H1 (cell line): ENCODE measurements around the gene PMS1. TPM values are rescaled to one million over a fixed set of nuclear protein-coding genes. Genes with fewer than 3 reads are reported as not detected.
A peak's percentile ranks its signal among the peaks of the same experiment; 100 is the strongest.
"Not testable (repeated sequence)": the region's sequence is repeated elsewhere in the genome, so short reads cannot be mapped to it uniquely, and the experiment has no call there.

ENCODE experiments used
- CTCF ChIA-PET: fragments of 300-600 bp; sonication (Branson Sonifier 250); formaldehyde crosslinking; loops from one replicate; lab custom pipeline; 2021; ENCODE audit not compliant: partially characterized antibody; lab: Charles Lee
- POLR2A ChIA-PET: fragments of 300-600 bp; sonication (Branson Sonifier 250); formaldehyde crosslinking; loops from one replicate; lab custom pipeline; 2021; ENCODE audit warnings: inconsistent platforms; ENCODE audit not compliant: partially characterized antibody; lab: Charles Lee
- DNase-seq, 2 experiments: peaks; one replicate each; pipeline versions ENCODE4 v3.0.0 to v3.0.0-alpha.2; 2010 to 2022; ENCODE audit warnings: low spot score in 2 of 2, low read depth in 1 of 2, mixed read lengths in 1 of 2
- FAIRE-seq: peaks from 2 replicates; lab custom pipeline; 2011; peaks lifted over from hg19 to GRCh38; lab: Jason Lieb, UNC
- H2AFZ ChIP-seq: 2 replicates; pipeline ENCODE4 v1.8.1; 2012; ENCODE audit warnings: low read length, inconsistent platforms
- H2AK5ac ChIP-seq: 2 replicates; pipeline ENCODE4 v1.6.1; 2013; ENCODE audit warnings: low read depth, low read length
- H2BK120ac ChIP-seq: replicated peaks from 2 replicates; pipeline ENCODE3; 2013; ENCODE audit warnings: low read depth, low read length, inconsistent platforms
- H2BK12ac ChIP-seq: 2 replicates; pipeline ENCODE4 v1.6.1; 2013; ENCODE audit warnings: low read depth, low read length
- H2BK15ac ChIP-seq: 2 replicates; pipeline ENCODE4 v1.6.1; 2013; ENCODE audit warnings: low read length
- H2BK20ac ChIP-seq: 2 replicates; pipeline ENCODE4 v1.6.1; 2013; ENCODE audit warnings: low read length
- H2BK5ac ChIP-seq: 2 replicates; pipeline ENCODE4 v1.6.1; 2013; ENCODE audit warnings: low read depth, low read length
- H3K14ac ChIP-seq: 2 replicates; pipeline ENCODE4 v1.6.1; 2013; ENCODE audit warnings: inconsistent platforms; ENCODE audit not compliant: insufficient read length
- H3K18ac ChIP-seq: 2 replicates; pipeline ENCODE4 v1.6.1; 2013; ENCODE audit warnings: low read length; ENCODE audit errors: extremely low read depth
- H3K23ac ChIP-seq: 2 replicates; pipeline ENCODE4 v1.6.1; 2013; ENCODE audit warnings: inconsistent platforms; ENCODE audit not compliant: insufficient read length
- H3K23me2 ChIP-seq: 2 replicates; pipeline ENCODE4 v1.6.1; 2013; ENCODE audit warnings: low read depth, low read length
- H3K27ac ChIP-seq: 2 replicates; pipeline ENCODE4 v1.6.1; 2011; ENCODE audit warnings: low read depth, low read length, inconsistent platforms
- H3K27me3 ChIP-seq, 4 experiments: replicated peaks in 1 of 4; 1 replicate in 1 of 4; 2 replicates in 3 of 4; pipeline versions ENCODE4 v1.6.1 to v1.8.1; 2011 to 2013; ENCODE audit warnings: low read length in 3 of 4, mild to moderate bottlenecking in 3 of 4, inconsistent platforms in 2 of 4, mixed read lengths in 2 of 4, moderate library complexity in 1 of 4; ENCODE audit not compliant: control insufficient read depth in 3 of 4, insufficient read depth in 3 of 4; ENCODE audit errors: extremely low read depth in 1 of 4
- H3K36me3 ChIP-seq, 4 experiments: 2 replicates each; pipeline versions ENCODE4 v1.6.1 to v1.8.1; 2011 to 2013; ENCODE audit warnings: mild to moderate bottlenecking in 4 of 4, low read length in 3 of 4, moderate library complexity in 2 of 4, control low read depth in 1 of 4, inconsistent platforms in 1 of 4; ENCODE audit not compliant: insufficient read depth in 4 of 4, control insufficient read depth in 2 of 4
- H3K4ac ChIP-seq: replicated peaks from 2 replicates; pipeline ENCODE3; 2013; ENCODE audit warnings: low read length, low read depth, mixed read lengths, inconsistent platforms; ENCODE audit not compliant: insufficient read length
- H3K4me1 ChIP-seq, 4 experiments: replicated peaks in 1 of 4; 1 replicate in 1 of 4; 2 replicates in 3 of 4; pipeline versions ENCODE4 v1.6.1 to v1.8.1; 2011 to 2013; ENCODE audit warnings: low read length in 3 of 4, inconsistent platforms in 2 of 4, mixed read lengths in 1 of 4; ENCODE audit not compliant: insufficient read depth in 4 of 4, control insufficient read depth in 3 of 4
- H3K4me2 ChIP-seq, 2 experiments: 2 replicates each; pipeline versions ENCODE4 v1.6.1 to v1.8.1; 2011 to 2013; ENCODE audit warnings: low read depth in 2 of 2, low read length in 2 of 2, control low read depth in 1 of 2, inconsistent platforms in 1 of 2, mild to moderate bottlenecking in 1 of 2; ENCODE audit not compliant: insufficient read depth in 1 of 2
- H3K4me3 ChIP-seq, 4 experiments: fragments of 200-600, 300-600 bp in 1 of 4; sonication (generic), shearing (Covaris generic), sonication (Bioruptor Twin) in 1 of 4; 2 replicates each; pipeline versions ENCODE4 v1.5.1 to v1.8.1; 2011 to 2016; ENCODE audit warnings: low read length in 4 of 4, low read depth in 3 of 4, control low read depth in 2 of 4, inconsistent platforms in 2 of 4, mild to moderate bottlenecking in 2 of 4, mixed read lengths in 1 of 4, moderate library complexity in 1 of 4; ENCODE audit not compliant: insufficient read depth in 2 of 4; ENCODE audit errors: extremely low read depth in 1 of 4
- H3K56ac ChIP-seq: replicated peaks from 2 replicates; pipeline ENCODE3; 2013; ENCODE audit warnings: low read depth, mild to moderate bottlenecking, mixed read lengths, low read length, inconsistent platforms; ENCODE audit not compliant: insufficient read length
- H3K79me1 ChIP-seq: 2 replicates; pipeline ENCODE4 v1.6.1; 2013; ENCODE audit warnings: low read depth, low read length, control low read depth
- H3K79me2 ChIP-seq, 2 experiments: 2 replicates each; pipeline versions ENCODE4 v1.6.1 to v1.8.1; 2012 to 2013; ENCODE audit warnings: low read length in 2 of 2, mild to moderate bottlenecking in 2 of 2, inconsistent platforms in 1 of 2; ENCODE audit not compliant: insufficient read depth in 2 of 2, control insufficient read depth in 1 of 2
- H3K9ac ChIP-seq, 4 experiments: replicated peaks in 1 of 4; 1 replicate in 1 of 4; 2 replicates in 3 of 4; pipeline versions ENCODE4 v1.6.1 to v1.8.1; 2011 to 2013; ENCODE audit warnings: low read depth in 3 of 4, low read length in 3 of 4, control low read depth in 2 of 4, mild to moderate bottlenecking in 2 of 4, moderate library complexity in 2 of 4, inconsistent platforms in 1 of 4; ENCODE audit errors: extremely low read depth in 1 of 4
- H3K9me3 ChIP-seq, 2 experiments: 2 replicates each; pipeline versions ENCODE4 v1.6.1 to v1.8.1; 2012 to 2013; ENCODE audit warnings: mild to moderate bottlenecking in 2 of 2, moderate library complexity in 2 of 2, control low read depth in 1 of 2, inconsistent platforms in 1 of 2, low read depth in 1 of 2, low read length in 1 of 2, mixed read lengths in 1 of 2; ENCODE audit not compliant: insufficient read depth in 2 of 2
- H4K20me1 ChIP-seq, 2 experiments: replicated peaks in 1 of 2; 2 replicates each; pipeline versions ENCODE3 to v1.8.1; 2011 to 2013; ENCODE audit warnings: inconsistent platforms in 2 of 2, low read length in 2 of 2, mild to moderate bottlenecking in 1 of 2; ENCODE audit not compliant: insufficient read depth in 2 of 2, control insufficient read depth in 1 of 2
- H4K5ac ChIP-seq: 2 replicates; pipeline ENCODE4 v1.6.1; 2013; ENCODE audit warnings: low read length, low read depth, mixed read lengths, inconsistent platforms; ENCODE audit not compliant: insufficient read length
- H4K8ac ChIP-seq: 2 replicates; pipeline ENCODE4 v1.8.0; 2013; ENCODE audit warnings: mild to moderate bottlenecking, moderate library complexity, low read length, inconsistent platforms; ENCODE audit not compliant: insufficient read depth; ENCODE audit errors: extremely low read depth
- H4K91ac ChIP-seq: replicated peaks from 2 replicates; pipeline ENCODE3; 2013; ENCODE audit warnings: low read length, mixed read lengths, inconsistent platforms; ENCODE audit not compliant: insufficient read length
- YY1 ChIP-seq: IDR thresholded peaks from 2 replicates; pipeline ENCODE4 v1.6.1; 2011; ENCODE audit warnings: low read depth, mild to moderate bottlenecking, low read length
- WGBS, 2 experiments: shearing (Covaris generic) in 1 of 2; methylation state at CpG; one replicate each; pipeline versions ENCODE4 v1.1.6 to v1.1.7; 2013 to 2015; ENCODE audit warnings: low lambda C conversion rate in 2 of 2, mixed read lengths in 2 of 2, inconsistent platforms in 1 of 2, low coverage in 1 of 2, missing lambda C conversion rate in 1 of 2; ENCODE audit not compliant: insufficient replicate concordance in 2 of 2, insufficient coverage in 1 of 2, insufficient read length in 1 of 2; ENCODE audit errors: extremely low coverage in 1 of 2, missing lambda C conversion rate in 1 of 2; 5-methylcytosine and 5-hydroxymethylcytosine counted together
- polyA plus RNA-seq, 7 experiments: library from polyadenylated mRNA; depleted of rRNA in 3 of 7; stranded (reverse) in 5 of 7; unstranded in 2 of 7; fragments of >200 nt in 5 of 7; fragments of 200-250 nt in 2 of 7; gene quantifications; 1 replicate in 5 of 7; 2 replicates in 1 of 7; 4 replicates in 1 of 7; pipeline versions ENCODE4 v1.2.1 to v1.2.3, GENCODE V29; 2011 to 2013; ENCODE audit warnings: missing spikeins in 2 of 7, mixed read lengths in 2 of 7
- total RNA-seq: library from RNA; stranded (reverse); fragmentation: NEBNext Ultra II Directional; extraction: Animal tissue kit (Norgen Biotek cat#: 25700); gene quantifications from 2 replicates; pipeline ENCODE4 v1.2.1, GENCODE V29; 2021

The PMS1 gene
- total and polyA plus RNA-seq, 2 of the 8 experiments (the other 6 are each of a cell fraction or from before 2014, with no cell fraction given) = 13.1 to 59.7 TPM

DNA sequence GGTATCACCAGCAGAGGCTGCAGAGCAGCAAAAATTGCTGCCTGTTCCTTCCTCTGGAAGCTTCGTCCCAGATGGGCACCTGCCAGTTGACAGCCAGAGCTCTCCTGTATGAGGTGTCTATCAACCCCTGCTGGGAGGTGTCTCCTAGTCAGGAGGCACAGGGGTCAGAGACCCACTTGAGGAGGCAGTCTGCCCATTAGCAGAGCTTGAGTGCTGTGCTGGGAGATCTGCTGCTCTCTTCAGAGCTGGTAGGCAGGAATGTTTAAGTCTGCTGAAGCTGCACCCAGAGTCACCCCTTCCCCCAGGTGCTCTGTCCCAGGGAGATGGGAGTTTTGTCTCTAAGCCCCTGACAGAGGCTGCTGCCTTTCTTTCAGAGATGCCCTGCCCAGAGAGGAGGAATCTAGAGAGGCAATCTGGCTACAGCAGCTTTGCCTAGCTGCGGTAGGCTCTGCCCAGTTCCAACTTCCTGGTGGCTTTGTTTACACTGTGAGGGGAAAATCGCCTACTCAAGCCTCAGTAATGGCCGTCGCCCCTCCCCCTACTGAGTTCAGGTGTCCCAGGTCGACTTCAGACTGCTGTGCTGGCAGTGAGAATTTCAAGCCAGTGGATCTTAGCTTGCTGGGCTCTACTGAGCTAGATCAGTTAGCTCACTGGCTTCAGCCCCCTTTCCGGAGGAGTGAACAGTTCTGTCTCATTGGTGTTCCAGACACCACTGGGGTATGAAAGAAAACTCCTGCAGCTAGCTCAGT lies 108.5 kb downstream of the PMS1 start:
- H3K18ac ChIP-seq, H4K5ac ChIP-seq, H3K79me2 ChIP-seq, H3K23ac ChIP-seq, H3K9ac ChIP-seq, H3K4ac ChIP-seq, H3K4me3 ChIP-seq, H4K20me1 ChIP-seq, H3K27me3 ChIP-seq, H3K4me2 ChIP-seq, H2AK5ac ChIP-seq, H4K91ac ChIP-seq, H3K14ac ChIP-seq, H4K8ac ChIP-seq, H2BK20ac ChIP-seq, H3K36me3 ChIP-seq, POLR2A ChIA-PET, H2BK5ac ChIP-seq, H3K79me1 ChIP-seq, H2BK12ac ChIP-seq, H3K4me1 ChIP-seq, H3K23me2 ChIP-seq, H2BK15ac ChIP-seq, H2BK120ac ChIP-seq, FAIRE-seq, H3K27ac ChIP-seq, H3K56ac ChIP-seq, CTCF ChIA-PET, H3K9me3 ChIP-seq: not testable (repeated sequence)
- peak overlapping the region; percentile 70; the same call in 1 of the 2 replicates for H2AFZ ChIP-seq
- WGBS, 2 experiments = 85% methylated on average over 6 of the region's 7 CpGs; no CpG with 5 or more reads in 1 of the 2 experiments
- DNase-seq = peak in 1 of 2 experiments; percentile 51
- TF ChIP-seq YY1 = 0 out of 2 replicates have a peak, but pooled peaks have one; percentile 59
